Uterus (tissue), 4 donors: ENCODE measurements around the gene SPNS1. TPM values are rescaled to one million over a fixed set of nuclear protein-coding genes. Genes with fewer than 3 reads are reported as not detected.

Experiments
- DNase-seq, 2 donors: peaks; one replicate each; pipeline ENCODE4 v3.0.0-alpha.2; 2019 to 2020
- H3K27ac ChIP-seq, 2 donors: fragments of 200-600 bp; sonication (generic); 1 replicate in 1 of 2; 2 replicates in 1 of 2; pipeline ENCODE4 v1.5.1; 2016 to 2018
- H3K27me3 ChIP-seq, 2 donors: fragments of 200-600 bp; sonication (generic); one replicate each; pipeline ENCODE4 v1.5.1; 2018 to 2019; ENCODE audit warnings: control low read depth in 1 of 2
- H3K36me3 ChIP-seq, 2 donors: fragments of 200-600 bp; sonication (generic); one replicate each; pipeline ENCODE4 v1.5.1; 2019; ENCODE audit warnings: control low read depth in 1 of 2
- H3K4me1 ChIP-seq, 2 donors: fragments of 200-600 bp; sonication (generic); one replicate each; pipeline ENCODE4 v1.5.1; 2018 to 2019; ENCODE audit warnings: control low read depth in 1 of 2
- H3K4me3 ChIP-seq, 2 donors: fragments of 200-600 bp; sonication (generic); 1 replicate in 1 of 2; 2 replicates in 1 of 2; pipeline ENCODE4 v1.5.1; 2018 to 2019; ENCODE audit warnings: mild to moderate bottlenecking in 1 of 2
- H3K9me3 ChIP-seq, 2 donors: fragments of 200-600 bp; sonication (generic); one replicate each; pipeline ENCODE4 v1.5.1; 2019; ENCODE audit warnings: control low read depth in 1 of 2
- POLR2A ChIP-seq, 2 donors: fragments of 450-650 bp; IDR thresholded peaks; one replicate each; pipeline ENCODE4 v1.6.1; 2016; ENCODE audit warnings: antibody characterized with exemption in 2 of 2, mild to moderate bottlenecking in 1 of 2, moderate library complexity in 1 of 2
- intact Hi-C: fragments of 100-400 bp; cut with DNase I; formaldehyde crosslinking; loops from one replicate; pipeline ENCODE4 v1.15.1; 2023; ENCODE audit warnings: low total_unique reads
- total RNA-seq, 4 donors: library from RNA; depleted of rRNA in 3 of 4; stranded (reverse); fragments of >200 nt in 3 of 4; gene quantifications; one replicate each; pipeline versions ENCODE4 v1.1.0 to v1.2.4, GENCODE V29; 2014 to 2023
- TF ChIP-seq, protein P1 (sequence below), 4 experiments: fragments of 200-600 bp in 2 of 4; fragments of 450-650 bp in 2 of 4; sonication (generic) in 2 of 4; IDR thresholded peaks; one replicate each; pipeline ENCODE4 v1.5.1; 2016 to 2019; ENCODE audit warnings: antibody characterized with exemption in 4 of 4, mild to moderate bottlenecking in 2 of 4, moderate library complexity in 1 of 4
- donor health status: DM: yes; HTN: yes; CAD: no.

The SPNS1 gene
- total RNA-seq, 4 donors from 2014 or later = 7.4 to 74.3 (median 25.3) TPM

DNA sequence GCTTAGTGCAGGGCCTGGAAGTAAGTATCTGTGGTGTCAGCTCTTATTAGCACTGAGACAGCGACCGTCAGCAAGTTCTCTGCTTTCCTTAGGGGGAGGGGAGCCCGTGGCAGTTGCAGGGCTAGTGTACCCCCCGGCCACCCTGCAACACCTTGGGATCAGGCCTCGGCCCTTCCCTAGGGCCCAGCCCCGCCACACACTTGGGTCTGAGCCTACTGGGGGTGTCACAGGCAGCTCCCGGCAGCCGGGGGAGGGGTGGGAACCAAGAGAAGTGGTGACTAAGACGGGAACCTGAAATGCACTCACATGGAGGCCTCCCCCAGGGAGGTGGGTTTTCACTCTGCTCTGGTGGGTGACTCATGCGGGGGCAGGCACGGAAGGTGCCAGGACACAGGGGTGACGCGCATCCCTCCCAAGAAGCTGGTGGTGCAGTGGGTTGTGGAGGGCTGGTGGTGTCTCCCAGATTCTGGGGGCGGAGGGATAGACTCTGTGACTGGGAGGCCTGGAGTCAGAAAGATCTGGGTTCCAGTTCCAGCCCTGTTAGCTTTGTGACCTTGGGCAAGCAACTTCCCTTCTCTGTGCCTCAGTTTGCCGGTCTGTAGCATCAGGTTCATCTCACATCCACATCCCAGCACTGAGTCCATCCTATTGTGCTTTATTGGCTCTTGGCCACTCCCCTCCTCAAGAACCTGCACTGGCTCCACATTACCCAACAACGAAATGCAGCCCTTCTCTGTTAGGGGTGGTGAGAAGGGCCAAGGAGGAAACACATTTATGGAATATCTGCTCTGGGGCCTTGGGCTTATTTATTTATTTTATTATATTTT lies 54.8 kb downstream of the SPNS1 start:
- H3K27me3 ChIP-seq = no peaks in the 10 kb centered on the region
- no peak overlapping the region for H3K27ac ChIP-seq
- no peak overlapping the region for H3K4me3 ChIP-seq
- no peaks in the 10 kb centered on the region for H3K9me3 ChIP-seq
- no peaks in the 10 kb centered on the region for H3K36me3 ChIP-seq
- no peaks in the 10 kb centered on the region for H3K4me1 ChIP-seq
- DNase-seq = peak in 1 of 2 donors; percentile 27
- intact Hi-C loops = no loop called here
- TF ChIP-seq POLR2A (IDR thresholded peaks at IDR 0.05) = no peak
- TF ChIP-seq, protein P1, sequence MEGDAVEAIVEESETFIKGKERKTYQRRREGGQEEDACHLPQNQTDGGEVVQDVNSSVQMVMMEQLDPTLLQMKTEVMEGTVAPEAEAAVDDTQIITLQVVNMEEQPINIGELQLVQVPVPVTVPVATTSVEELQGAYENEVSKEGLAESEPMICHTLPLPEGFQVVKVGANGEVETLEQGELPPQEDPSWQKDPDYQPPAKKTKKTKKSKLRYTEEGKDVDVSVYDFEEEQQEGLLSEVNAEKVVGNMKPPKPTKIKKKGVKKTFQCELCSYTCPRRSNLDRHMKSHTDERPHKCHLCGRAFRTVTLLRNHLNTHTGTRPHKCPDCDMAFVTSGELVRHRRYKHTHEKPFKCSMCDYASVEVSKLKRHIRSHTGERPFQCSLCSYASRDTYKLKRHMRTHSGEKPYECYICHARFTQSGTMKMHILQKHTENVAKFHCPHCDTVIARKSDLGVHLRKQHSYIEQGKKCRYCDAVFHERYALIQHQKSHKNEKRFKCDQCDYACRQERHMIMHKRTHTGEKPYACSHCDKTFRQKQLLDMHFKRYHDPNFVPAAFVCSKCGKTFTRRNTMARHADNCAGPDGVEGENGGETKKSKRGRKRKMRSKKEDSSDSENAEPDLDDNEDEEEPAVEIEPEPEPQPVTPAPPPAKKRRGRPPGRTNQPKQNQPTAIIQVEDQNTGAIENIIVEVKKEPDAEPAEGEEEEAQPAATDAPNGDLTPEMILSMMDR (IDR thresholded peaks at IDR 0.05) = no peak

DNA sequence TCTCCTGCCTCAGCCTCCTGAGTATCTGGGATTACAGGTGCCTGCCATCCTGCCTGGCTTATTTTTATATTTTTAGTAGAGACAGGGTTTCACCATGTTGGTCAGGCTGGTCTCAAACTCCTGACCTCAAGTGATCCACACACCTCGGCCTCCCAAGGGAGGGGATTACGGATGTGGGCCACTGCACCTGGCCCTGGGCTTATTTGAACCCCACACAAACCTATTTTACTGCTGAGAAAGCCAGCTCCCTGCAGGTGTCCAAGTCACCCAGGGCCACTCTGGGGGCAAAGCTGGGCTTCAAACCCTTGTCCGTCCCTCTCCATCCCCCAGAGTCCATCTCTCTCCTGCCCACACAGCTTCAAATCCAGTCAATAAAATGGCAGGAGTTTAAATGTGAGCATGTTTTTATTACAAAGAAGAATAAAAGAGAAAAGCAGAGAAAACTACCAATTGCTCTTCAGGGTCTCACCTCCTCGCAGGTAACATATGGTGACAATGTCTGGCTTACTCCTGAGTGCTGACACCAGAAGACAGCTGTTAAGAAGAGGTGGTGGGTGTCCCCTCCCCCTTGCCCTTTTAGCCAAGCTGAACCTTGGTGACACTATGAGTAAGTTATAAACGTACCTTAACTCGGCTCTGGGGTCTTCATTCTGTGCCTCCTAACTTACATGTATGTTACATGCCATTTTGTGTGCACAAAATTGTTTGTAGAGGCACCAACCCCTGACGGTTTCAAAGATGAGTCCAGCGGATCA lies 55.7 kb downstream of the SPNS1 start:
- H3K27ac ChIP-seq = no peak overlapping the region
- no peaks in the 10 kb centered on the region for H3K9me3 ChIP-seq
- no peak for TF ChIP-seq POLR2A (IDR thresholded peaks at IDR 0.05)
- TF ChIP-seq, protein P1 (IDR thresholded peaks at IDR 0.05) = no peak
- no peak overlapping the region for H3K4me3 ChIP-seq
- DNase-seq = no peak
- no peaks in the 10 kb centered on the region for H3K27me3 ChIP-seq
- intact Hi-C loops = no loop called here
- no peaks in the 10 kb centered on the region for H3K4me1 ChIP-seq
- no peaks in the 10 kb centered on the region for H3K36me3 ChIP-seq

Other genes starting within 250 kb of the SPNS1 start
- 1 to 10 TPM; 2.4 to 9.8 (median 6.7) TPM for gene NPIPB9, start 223.0 kb upstream of the SPNS1 start, total RNA-seq
- gene ATXN2L, start 151.8 kb upstream of the SPNS1 start, total RNA-seq = 100 to 1,000 TPM in 1 of 4 donors, 10 to 100 TPM in 2, 1 to 10 TPM in 1; 7.2 to 130 (median 35.0) TPM
- 10 to 100 TPM; 48.3 to 92.9 (median 61.6) TPM for gene TUFM, start 128.4 kb upstream of the SPNS1 start, total RNA-seq
- gene SH2B1, start 110.9 kb upstream of the SPNS1 start, total RNA-seq = 10 to 100 TPM in 3 of 4 donors, 1 to 10 TPM in 1; 9.1 to 63.3 (median 21.4) TPM
- 1 to 10 TPM in 1 of 4 donors, not detected in 3; 1.6 TPM for gene ATP2A1, start 96.3 kb upstream of the SPNS1 start, total RNA-seq
- gene RABEP2, start 49.5 kb upstream of the SPNS1 start, total RNA-seq = 10 to 100 TPM in 2 of 4 donors, 1 to 10 TPM in 2; 4.9 to 41.1 (median 9.3) TPM
- gene CD19, start 42.8 kb upstream of the SPNS1 start, total RNA-seq = 1 to 10 TPM in 1 of 4 donors, not detected in 3; 1.5 TPM
- gene NFATC2IP, start 23.8 kb upstream of the SPNS1 start, total RNA-seq = 10 to 100 TPM; 10.3 to 40.8 (median 16.6) TPM
- gene LAT, start 10.3 kb downstream of the SPNS1 start, total RNA-seq = 10 to 100 TPM in 1 of 4 donors, 1 to 10 TPM in 2, under 1 TPM in 1; 0.97 to 12.6 (median 3.0) TPM